GM19023 (cell line): Measurements from ENCODE around the gene CDH5.

Experiments
- ATAC-seq: cut with Tn5 transposase; IDR thresholded peaks from one replicate; pipeline ENCODE4 v1.9.1; 2021; ENCODE audit warnings: mild to moderate bottlenecking, moderate library complexity; ENCODE audit not compliant: unreplicated experiment

The CDH5 gene

GRCh38 chr16:66416136-66416535 lies 49.6 kb downstream of the CDH5 start:
- no peak for ATAC-seq

- no peak for ATAC-seq
Observed at GRCh38 chr16:66416939-66417700, 50.6 kb downstream of the CDH5 start.

GRCh38 chr16:66418165-66418962 lies 51.9 kb downstream of the CDH5 start:
- ATAC-seq = no peak

- no peak for ATAC-seq
Observed at GRCh38 chr16:66419527-66419926, 53.0 kb downstream of the CDH5 start.

- ATAC-seq = no peak
Observed at GRCh38 chr16:66420396-66420795, 53.9 kb downstream of the CDH5 start.

GRCh38 chr16:66421891-66422290 lies 55.4 kb downstream of the CDH5 start:
- ATAC-seq = no peak

GRCh38 chr16:66422366-66422765 lies 55.9 kb downstream of the CDH5 start:
- no peak for ATAC-seq

GRCh38 chr16:66423177-66423576 lies 56.7 kb downstream of the CDH5 start:
- no peak for ATAC-seq

GRCh38 chr16:66425651-66426050 lies 59.2 kb downstream of the CDH5 start:
- no peak for ATAC-seq

GRCh38 chr16:66426112-66427035 lies 59.9 kb downstream of the CDH5 start:
- ATAC-seq = no peak

GRCh38 chr16:66427036-66427860 lies 60.8 kb downstream of the CDH5 start, which contains the start of gene BEAN1:
Gene BEAN1 (plus strand): TSS chr16:66427295. CDS start chr16:66437677, 10,382 bp downstream.
- no peak for ATAC-seq

GRCh38 chr16:66427871-66428681 lies 61.6 kb downstream of the CDH5 start:
- no peak for ATAC-seq

GRCh38 chr16:66428682-66429251 lies 62.3 kb downstream of the CDH5 start:
- ATAC-seq = no peak

GRCh38 chr16:66429290-66429962 lies 62.9 kb downstream of the CDH5 start:
- ATAC-seq = no peak

- ATAC-seq = no peak
Observed at GRCh38 chr16:66430214-66430613, 63.7 kb downstream of the CDH5 start.

- ATAC-seq = no peak
Observed at GRCh38 chr16:66431760-66432159, 65.3 kb downstream of the CDH5 start.

GRCh38 chr16:66432429-66432828 lies 65.9 kb downstream of the CDH5 start:
- no peak for ATAC-seq

GRCh38 chr16:66434619-66435430 lies 68.3 kb downstream of the CDH5 start:
- no peak for ATAC-seq
